GM18505 (cell line): ENCODE results near the gene RTN4RL1.
"Not testable (repeated sequence)": the region's sequence is repeated elsewhere in the genome, so short reads cannot be mapped to it uniquely, and the experiment has no call there.

Experiments
- ATAC-seq: cut with Tn5 transposase; IDR thresholded peaks from one replicate; pipeline ENCODE4 v1.9.1; 2021; ENCODE audit not compliant: unreplicated experiment
- POLR2A ChIP-seq: IDR thresholded peaks from 4 replicates; pipeline ENCODE4 v1.6.1; 2011; ENCODE audit warnings: borderline replicate concordance; ENCODE audit not compliant: insufficient read depth, insufficient read length; ENCODE audit errors: extremely low read depth

RTN4RL1 gene

GRCh38 chr17:1985686-1986085, 39.4 kb downstream of the RTN4RL1 start:
- no peak for ATAC-seq
- TF ChIP-seq POLR2A = no peak

GRCh38 chr17:1985093-1985492, 40.0 kb downstream of the RTN4RL1 start:
- no peak for TF ChIP-seq POLR2A
- no peak for ATAC-seq

- ATAC-seq = not testable (repeated sequence)
These were observed 42.3 kb downstream of the RTN4RL1 start for GRCh38 chr17:1982793-1983366.

- no peak for TF ChIP-seq POLR2A
- ATAC-seq = no peak
These were observed 44.4 kb downstream of the RTN4RL1 start for GRCh38 chr17:1980665-1981250.

GRCh38 chr17:1979182-1979985, 45.8 kb downstream of the RTN4RL1 start:
- no peak for TF ChIP-seq POLR2A
- no peak for ATAC-seq

- TF ChIP-seq POLR2A = no peak
- no peak for ATAC-seq
These were observed 46.7 kb downstream of the RTN4RL1 start for GRCh38 chr17:1978396-1978949.

GRCh38 chr17:1977583-1978395, 47.3 kb downstream of the RTN4RL1 start:
- ATAC-seq = no peak

GRCh38 chr17:1976683-1977064, 48.5 kb downstream of the RTN4RL1 start:
- no peak for ATAC-seq

More at GRCh38 chr17:1977583-1978395, 47.3 kb downstream of the RTN4RL1 start:
- no peak for TF ChIP-seq POLR2A

GRCh38 chr17:1976000-1976682, 49.0 kb downstream of the RTN4RL1 start:
- no peak for TF ChIP-seq POLR2A
- no peak for ATAC-seq

More at GRCh38 chr17:1976683-1977064, 48.5 kb downstream of the RTN4RL1 start:
- no peak for TF ChIP-seq POLR2A

- TF ChIP-seq POLR2A = no peak
- ATAC-seq = no peak
These were observed 49.6 kb downstream of the RTN4RL1 start for GRCh38 chr17:1975573-1975972.

GRCh38 chr17:1972487-1973160, 52.5 kb downstream of the RTN4RL1 start:
- no peak for TF ChIP-seq POLR2A
- no peak for ATAC-seq

GRCh38 chr17:1970843-1971384, 54.2 kb downstream of the RTN4RL1 start:
- ATAC-seq = no peak
- no peak for TF ChIP-seq POLR2A

GRCh38 chr17:1969712-1970111, 55.4 kb downstream of the RTN4RL1 start:
- TF ChIP-seq POLR2A = no peak
- ATAC-seq = no peak
